ENCODE measurements around the gene THADA. TPM values are rescaled to one million over a fixed set of nuclear protein-coding genes. Genes with fewer than 3 reads are reported as not detected.
A peak's percentile ranks its signal among the peaks of the same experiment; 100 is the strongest.

The THADA gene
- total and polyA plus RNA-seq, 2 donors (not counting 3 experiments of a cell fraction or from before 2014, with no cell fraction given): 22.6 to 25.3 TPM

DNA sequence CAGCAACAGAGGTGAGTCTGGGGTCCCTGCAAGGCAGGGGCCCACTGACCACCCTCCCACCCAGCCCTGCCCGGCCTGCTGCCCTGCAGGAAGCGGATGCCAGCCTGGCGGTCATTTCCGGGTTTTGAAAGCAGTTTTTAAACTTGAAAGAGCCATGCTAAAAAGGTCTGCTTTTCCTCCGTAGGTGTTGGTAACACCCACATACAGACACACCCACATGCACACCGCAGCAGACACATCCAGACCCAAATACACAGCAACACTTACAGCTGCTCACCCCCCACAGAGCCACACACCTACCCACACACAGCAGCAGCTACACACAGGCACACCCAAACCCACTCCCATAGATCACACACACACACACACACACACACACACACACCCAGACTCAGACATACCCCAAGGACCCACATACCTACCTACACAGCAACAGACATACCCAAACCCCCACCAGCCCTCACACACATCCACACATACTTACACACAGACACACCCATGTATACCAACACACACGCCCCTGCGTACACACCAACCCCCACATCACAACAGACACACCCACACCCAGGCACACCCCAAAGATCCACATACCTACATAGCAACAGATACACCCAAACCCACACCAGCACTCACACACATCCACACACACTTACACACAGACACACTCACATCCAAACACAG lies 377.0 kb downstream of the THADA start:
- H3K4me2 ChIP-seq (ENCODE audit: insufficient read depth, low read length): peak overlapping the region; percentile 4
- no TSS peak for BruUV-seq (replicated peaks)
- no peak for TF ChIP-seq FOS (IDR thresholded peaks at IDR 0.05; ENCODE audit: borderline replicate concordance, insufficient read depth, low read length)
- peak; percentile 1 for TF ChIP-seq POLR2A (IDR thresholded peaks at IDR 0.05; ENCODE audit: low read depth, low read length)
- TF ChIP-seq, protein P1, sequence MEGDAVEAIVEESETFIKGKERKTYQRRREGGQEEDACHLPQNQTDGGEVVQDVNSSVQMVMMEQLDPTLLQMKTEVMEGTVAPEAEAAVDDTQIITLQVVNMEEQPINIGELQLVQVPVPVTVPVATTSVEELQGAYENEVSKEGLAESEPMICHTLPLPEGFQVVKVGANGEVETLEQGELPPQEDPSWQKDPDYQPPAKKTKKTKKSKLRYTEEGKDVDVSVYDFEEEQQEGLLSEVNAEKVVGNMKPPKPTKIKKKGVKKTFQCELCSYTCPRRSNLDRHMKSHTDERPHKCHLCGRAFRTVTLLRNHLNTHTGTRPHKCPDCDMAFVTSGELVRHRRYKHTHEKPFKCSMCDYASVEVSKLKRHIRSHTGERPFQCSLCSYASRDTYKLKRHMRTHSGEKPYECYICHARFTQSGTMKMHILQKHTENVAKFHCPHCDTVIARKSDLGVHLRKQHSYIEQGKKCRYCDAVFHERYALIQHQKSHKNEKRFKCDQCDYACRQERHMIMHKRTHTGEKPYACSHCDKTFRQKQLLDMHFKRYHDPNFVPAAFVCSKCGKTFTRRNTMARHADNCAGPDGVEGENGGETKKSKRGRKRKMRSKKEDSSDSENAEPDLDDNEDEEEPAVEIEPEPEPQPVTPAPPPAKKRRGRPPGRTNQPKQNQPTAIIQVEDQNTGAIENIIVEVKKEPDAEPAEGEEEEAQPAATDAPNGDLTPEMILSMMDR (IDR thresholded peaks at IDR 0.05; ENCODE audit: extremely low read depth in 1 of 2, insufficient read depth in 1 of 2, low read depth in 1 of 2, low read length in 2 of 2): no peak
- peaks cover 24% of the 10 kb centered on the region for H3K79me2 ChIP-seq (ENCODE audit: control insufficient read depth, insufficient read depth, low read length)
- CTCF ChIA-PET: interaction anchor here (0.7 to 12.8 kb wide), 10 partner anchors 8 to 265 kb away, joined by 3 to 240 read pairs (median 5); partner anchors contain the start of gene ZFP36L2
- POLR2A ChIA-PET: interaction anchor here (0.9 to 1.1 kb wide), 2 partner anchors 49 to 244 kb away, joined by 3 read pairs; no protein-coding TSS in a partner anchor
- no peaks in the 10 kb centered on the region for H3K27me3 ChIP-seq (ENCODE audit: control insufficient read depth in 2 of 2, insufficient read depth in 2 of 2, low read length in 2 of 2)
- dilution Hi-C loops (cut with MboI; ENCODE audit: extremely low pct_ligation_motif_present, low sequenced_read_pairs) (no loop called here), intact Hi-C loops (cut with micrococcal nuclease) (no loop called here)
- DNase-seq (ENCODE audit: low read depth, low spot score) (peak; percentile 53), FAIRE-seq (no peak)
- H3K9me3 ChIP-seq (replicated peaks; ENCODE audit: control insufficient read depth, insufficient read depth, low read length): no peaks in the 10 kb centered on the region
- peaks cover 0 to 2% of the 10 kb centered on the region in 2 experiments for H3K36me3 ChIP-seq (ENCODE audit: control insufficient read depth in 2 of 2, extremely low read depth in 1 of 2, insufficient read depth in 2 of 2, low read length in 2 of 2)
- H3K4me1 ChIP-seq (ENCODE audit: control insufficient read depth, extremely low read depth, insufficient read depth, low read length): peaks cover 54% of the 10 kb centered on the region
- H3K27ac ChIP-seq (ENCODE audit: insufficient read depth, low read depth, low read length): peak overlapping the region; percentile 40
- H2AFZ ChIP-seq (ENCODE audit: low read depth, low read length): peak overlapping the region; percentile 48
- no peaks in the 10 kb centered on the region for H4K20me1 ChIP-seq (replicated peaks; ENCODE audit: control insufficient read depth, extremely low read depth, insufficient read depth, low read length)
- H3K9me1 ChIP-seq (replicated peaks; ENCODE audit: control insufficient read depth, extremely low read depth, insufficient read depth, low read length): no peaks in the 10 kb centered on the region
- H3K9ac ChIP-seq (replicated peaks; ENCODE audit: extremely low read depth, insufficient read depth, low read length): no peak overlapping the region
- H3K4me3 ChIP-seq (replicated peaks in 1 of 3; ENCODE audit: insufficient read depth in 1 of 3, low read depth in 1 of 3, low read length in 3 of 3): no peak overlapping the region

DNA sequence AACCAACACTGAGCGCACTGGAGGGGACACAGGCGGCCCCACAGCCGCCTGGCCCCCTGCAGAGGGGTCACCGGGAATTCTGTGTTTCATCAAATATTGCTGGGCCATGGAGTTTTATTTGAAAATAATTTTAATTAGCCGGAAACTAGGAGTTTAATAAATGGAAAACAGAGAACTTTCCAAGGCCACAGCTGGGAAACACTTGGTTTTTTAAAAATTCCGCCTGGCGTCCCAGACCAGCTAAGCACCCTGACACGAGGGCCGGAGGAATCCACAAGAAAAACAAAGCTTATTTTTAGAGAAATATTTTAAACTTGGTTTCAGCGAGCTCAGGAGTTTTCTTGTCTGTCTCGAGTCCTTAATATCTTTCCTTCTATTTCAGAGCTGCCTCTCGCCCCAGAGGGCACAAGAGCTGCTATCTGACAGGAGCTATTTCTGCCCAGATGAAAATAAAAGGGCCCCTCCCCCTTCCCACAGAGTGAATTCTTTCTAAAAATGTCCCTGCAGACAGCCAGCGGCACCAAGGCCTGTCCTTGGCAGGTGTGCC lies 377.6 kb downstream of the THADA start:
- DNase-seq (ENCODE audit: low read depth, low spot score): no peak
- no TSS peak for BruUV-seq (replicated peaks)

More for the DNA sequence above, 377.6 kb downstream of the THADA start:
- TF ChIP-seq EZH2 (IDR thresholded peaks at IDR 0.05; ENCODE audit: borderline replicate concordance, low read depth, low read length, severe bottlenecking) (no peak), FOS (IDR thresholded peaks at IDR 0.05; ENCODE audit: borderline replicate concordance, insufficient read depth, low read length) (no peak), POLR2AphosphoS5 (IDR thresholded peaks at IDR 0.05; ENCODE audit: insufficient read depth, low read depth, low read length) (no peak), MYC (IDR thresholded peaks at IDR 0.05; ENCODE audit: low read depth, low read length) (no peak), JUN (IDR thresholded peaks at IDR 0.05; ENCODE audit: borderline replicate concordance, insufficient read depth, insufficient read length, low read depth) (no peak), POLR2A (IDR thresholded peaks at IDR 0.05; ENCODE audit: low read depth, low read length) (no peak), GATA2 (IDR thresholded peaks at IDR 0.05; ENCODE audit: insufficient read depth, insufficient read length, low read depth, low read length) (no peak)
- TF ChIP-seq, protein P1 (IDR thresholded peaks at IDR 0.05; ENCODE audit: extremely low read depth in 1 of 2, insufficient read depth in 1 of 2, low read depth in 1 of 2, low read length in 2 of 2): no peak
- TF ChIP-seq, protein P2, sequence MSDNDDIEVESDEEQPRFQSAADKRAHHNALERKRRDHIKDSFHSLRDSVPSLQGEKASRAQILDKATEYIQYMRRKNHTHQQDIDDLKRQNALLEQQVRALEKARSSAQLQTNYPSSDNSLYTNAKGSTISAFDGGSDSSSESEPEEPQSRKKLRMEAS (IDR thresholded peaks at IDR 0.05; ENCODE audit: insufficient read depth, insufficient read length): no peak
- no peak overlapping the region for H3K4me2 ChIP-seq (ENCODE audit: insufficient read depth, low read length)
- no peaks in the 10 kb centered on the region for H4K20me1 ChIP-seq (replicated peaks; ENCODE audit: control insufficient read depth, extremely low read depth, insufficient read depth, low read length)
- H3K36me3 ChIP-seq (ENCODE audit: control insufficient read depth in 2 of 2, extremely low read depth in 1 of 2, insufficient read depth in 2 of 2, low read length in 2 of 2): no peaks in the 10 kb centered on the region
- intact Hi-C loops (cut with micrococcal nuclease): no loop called here
- no peaks in the 10 kb centered on the region for H3K9me3 ChIP-seq (replicated peaks; ENCODE audit: control insufficient read depth, insufficient read depth, low read length)
- no peaks in the 10 kb centered on the region for H3K27me3 ChIP-seq (ENCODE audit: control insufficient read depth in 2 of 2, insufficient read depth in 2 of 2, low read length in 2 of 2)
- peaks cover 49% of the 10 kb centered on the region for H3K4me1 ChIP-seq (ENCODE audit: control insufficient read depth, extremely low read depth, insufficient read depth, low read length)
- no peak overlapping the region for H3K4me3 ChIP-seq (replicated peaks in 1 of 3; ENCODE audit: insufficient read depth in 1 of 3, low read depth in 1 of 3, low read length in 3 of 3)
- H2AFZ ChIP-seq (ENCODE audit: low read depth, low read length): peak overlapping the region; percentile 48
- H3K9me1 ChIP-seq (replicated peaks; ENCODE audit: control insufficient read depth, extremely low read depth, insufficient read depth, low read length): no peaks in the 10 kb centered on the region
- FAIRE-seq: no peak
- H3K27ac ChIP-seq (ENCODE audit: insufficient read depth, low read depth, low read length): peak overlapping the region; percentile 40
- ChIA-PET POLR2A (interaction anchor here (0.9 kb wide), 1 partner anchor 48 kb away, joined by 3 read pairs; no protein-coding TSS in a partner anchor), CTCF (interaction anchor here (0.7 to 12.8 kb wide), 10 partner anchors 9 to 266 kb away, joined by 3 to 240 read pairs (median 4); partner anchors contain the start of gene ZFP36L2)
- H3K9ac ChIP-seq (replicated peaks; ENCODE audit: extremely low read depth, insufficient read depth, low read length): no peak overlapping the region
- dilution Hi-C loops (cut with MboI; ENCODE audit: extremely low pct_ligation_motif_present, low sequenced_read_pairs): no loop called here
- H3K79me2 ChIP-seq (ENCODE audit: control insufficient read depth, insufficient read depth, low read length): peaks cover 18% of the 10 kb centered on the region

Measured in endothelial cell of umbilical vein (primary cell).